ENCODE data around the gene SPANXN3.

DNA sequence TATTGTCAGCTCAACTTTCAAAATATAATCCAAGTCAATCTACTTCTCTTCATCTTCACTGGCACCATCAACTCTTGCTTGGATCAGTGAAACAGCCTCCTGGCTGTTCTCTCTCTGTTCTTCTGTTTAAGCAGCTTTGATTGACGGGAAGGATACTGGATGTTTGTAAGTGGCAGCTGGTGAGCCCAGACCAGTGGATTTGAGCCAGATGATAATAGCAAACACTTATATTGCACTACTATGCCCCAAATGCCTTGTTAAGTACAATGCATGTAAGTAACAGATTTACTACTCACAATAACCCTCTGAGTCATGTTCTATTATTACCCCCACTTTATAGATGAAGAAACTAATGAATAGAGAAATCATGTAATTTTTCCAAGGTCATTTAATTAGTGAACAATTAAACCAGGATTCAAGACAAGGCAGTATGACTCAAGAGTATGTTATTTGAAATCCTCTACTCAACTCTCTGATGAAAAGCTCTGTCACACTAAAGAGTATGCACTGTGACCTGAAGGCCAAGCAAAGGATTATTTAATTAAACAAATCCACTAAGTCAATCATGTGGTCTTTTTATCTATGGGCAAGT is 44.8 kb downstream of the SPANXN3 start:
- TF ChIP-seq CTCF (IDR thresholded peaks at IDR 0.05) (no peak), POLR2AphosphoS5 (IDR thresholded peaks at IDR 0.05) (no peak), POLR2A (IDR thresholded peaks at IDR 0.05) (no peak)
